Measurements from ENCODE around the gene FRK.

The FRK gene

GRCh38 chr6:115885636-115886366 is 174.9 kb downstream of the FRK start:
- no peak for DNase-seq

DNA sequence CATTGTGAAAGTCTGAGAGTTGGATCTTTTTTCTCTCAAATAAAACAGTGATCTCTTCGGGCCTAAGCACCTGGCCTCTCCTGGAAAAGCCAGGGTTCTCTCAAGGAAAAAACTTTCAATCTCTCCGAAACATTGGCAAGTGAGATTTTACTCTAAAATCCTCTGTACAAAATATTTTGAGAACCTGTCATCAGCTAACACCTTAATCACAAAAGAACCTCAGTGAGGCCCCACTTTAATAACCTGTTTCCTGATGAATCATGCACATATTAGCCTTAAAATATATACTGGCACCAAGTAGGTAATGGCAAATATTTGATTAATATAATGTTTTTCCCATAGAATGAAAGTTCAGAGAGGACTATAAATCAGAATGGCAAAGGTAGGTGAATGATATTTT is 177.9 kb downstream of the FRK start:
- DNase-seq, result no peak

GRCh38 chr6:115882174-115882573 is 178.5 kb downstream of the FRK start:
- no peak for DNase-seq
